Ovary (tissue), 9 donors: ENCODE measurements around the gene GOLGA6L9. TPM values are rescaled to one million over a fixed set of nuclear protein-coding genes. Genes with fewer than 3 reads are reported as not detected.
"Not testable (repeated sequence)": the region's sequence is repeated elsewhere in the genome, so short reads cannot be mapped to it uniquely, and the experiment has no call there.

Experiments
- DNase-seq, 5 donors: peaks; one replicate each; pipeline ENCODE4 v3.0.0-alpha.2; 2019 to 2020
- H3K27ac ChIP-seq, 2 donors: fragments of 200-600 bp; one replicate each; pipeline versions ENCODE4 v1.5.1 to v1.8.0; 2019 to 2022
- H3K27me3 ChIP-seq: fragments of 200-600 bp; one replicate; pipeline ENCODE4 v1.8.0; 2022
- H3K36me3 ChIP-seq: fragments of 200-600 bp; sonication (generic); one replicate; pipeline ENCODE4 v1.5.1; 2019
- H3K4me1 ChIP-seq: one replicate; pipeline ENCODE4 v1.8.1; 2013; ENCODE audit warnings: mild to moderate bottlenecking, moderate library complexity; ENCODE audit not compliant: insufficient read depth
- H3K4me3 ChIP-seq: fragments of 200-600 bp; sonication (generic); one replicate; pipeline ENCODE4 v1.5.1; 2017
- H3K9me3 ChIP-seq, 2 donors: fragments of 200-600 bp in 1 of 2; sonication (generic) in 1 of 2; one replicate each; pipeline versions ENCODE4 v1.5.1 to v1.8.1; 2013 to 2019; ENCODE audit warnings: mild to moderate bottlenecking in 1 of 2, moderate library complexity in 1 of 2
- WGBS, 3 donors: extraction: QIAGEN DNeasy Blood & Tissue Kit in 1 of 3; methylation state at CpG; one replicate each; pipeline versions ENCODE4 v1.1.5 to v1.1.7; 2013 to 2017; 5-methylcytosine and 5-hydroxymethylcytosine counted together
- intact Hi-C, 4 donors: fragments of 100-400 bp; cut with DNase I; formaldehyde crosslinking; loops; one replicate each; pipeline versions ENCODE4 v1.11.0 to v1.15.1; 2022 to 2023
- polyA plus RNA-seq, 2 donors: library from polyadenylated mRNA; stranded (reverse); fragments of 200-250 nt in 1 of 2; fragments of 350-450 nt in 1 of 2; fragmentation: Illumina TruSeq in 1 of 2; extraction: RNeasy Lipid Tissue Mini Kit (QIAGEN cat#74804) in 1 of 2; gene quantifications; one replicate each; pipeline ENCODE4 v1.2.3, GENCODE V29; 2013 to 2014
- total RNA-seq, 7 donors: library from RNA; depleted of rRNA in 2 of 7; stranded (reverse); fragments of >200 nt in 2 of 7; fragmentation: NEBNext Ultra II Directional in 3 of 7; extraction: Animal tissue kit (Norgen Biotek cat#: 25700) in 3 of 7; gene quantifications; one replicate each; pipeline versions ENCODE4 v1.1.0 to v1.2.4, GENCODE V29; 2016 to 2023
- donor health status: DM: no; HTN: no; CAD: no; lungs with moderate emphysema.
- donor health status: DM: no; HTN: no; CAD: no.
- donor health status: Bipolar disorder and iron deficiency.
- donor health status: DM: yes; HTN: yes; CAD: no.
- donor health status: DM: no; HTN: no; CAD: no.
- donor health status: DM: yes; HTN: yes; CAD: no.

The GOLGA6L9 gene
- total and polyA plus RNA-seq, 9 donors: 2.6 to 5.5 (median 3.2) TPM

GRCh38 chr15:82420966-82421365 is 8.7 kb upstream of the GOLGA6L9 start:
- H3K4me1 ChIP-seq, DNase-seq, H3K27me3 ChIP-seq, H3K4me3 ChIP-seq, intact Hi-C loops, H3K9me3 ChIP-seq, H3K36me3 ChIP-seq, H3K27ac ChIP-seq: not testable (repeated sequence)
- no CpG with 5 or more reads among the region's 1 CpG for WGBS, 3 donors

GRCh38 chr15:82427117-82427516 is 2.5 kb upstream of the GOLGA6L9 start:
- 0 to 57% (median 25%) methylated on average over 1 of the region's 1 CpG for WGBS, 3 donors
- H3K27me3 ChIP-seq, H3K9me3 ChIP-seq, H3K27ac ChIP-seq, intact Hi-C loops, H3K36me3 ChIP-seq, H3K4me3 ChIP-seq, H3K4me1 ChIP-seq, DNase-seq: not testable (repeated sequence)

- intact Hi-C loops, H3K27me3 ChIP-seq, H3K9me3 ChIP-seq, H3K36me3 ChIP-seq, H3K4me1 ChIP-seq: not testable (repeated sequence)
- 0% methylated on average over 5 to 29 of the region's 32 CpGs; no CpG with 5 or more reads in 1 of the 3 donors for WGBS, 3 donors
- peak overlapping the region; percentile 86 to 87 for H3K27ac ChIP-seq
- peak overlapping the region; percentile 43 for H3K4me3 ChIP-seq
- peak; percentile 43 to 78 (median 64) for DNase-seq
Measured at GRCh38 chr15:82445420-82445819, 15.8 kb downstream of the GOLGA6L9 start.

GRCh38 chr15:82457336-82457735 is 27.7 kb downstream of the GOLGA6L9 start:
- H3K27me3 ChIP-seq, H3K4me3 ChIP-seq, intact Hi-C loops, H3K4me1 ChIP-seq, H3K27ac ChIP-seq, H3K9me3 ChIP-seq, H3K36me3 ChIP-seq, DNase-seq: not testable (repeated sequence)
- WGBS, 3 donors: 94 to 95% (median 94%) methylated on average over 2 of the region's 4 CpGs

GRCh38 chr15:82465629-82466028 is 36.0 kb downstream of the GOLGA6L9 start:
- DNase-seq, intact Hi-C loops, H3K4me3 ChIP-seq, H3K27ac ChIP-seq, H3K36me3 ChIP-seq, H3K27me3 ChIP-seq, H3K9me3 ChIP-seq, H3K4me1 ChIP-seq: not testable (repeated sequence)
- no CpG with 5 or more reads among the region's 5 CpGs for WGBS, 3 donors

GRCh38 chr15:82468205-82468604 is 38.6 kb downstream of the GOLGA6L9 start:
- H3K36me3 ChIP-seq, intact Hi-C loops, H3K4me3 ChIP-seq, H3K4me1 ChIP-seq, H3K9me3 ChIP-seq, H3K27me3 ChIP-seq, H3K27ac ChIP-seq: not testable (repeated sequence)
- peak in 2 of 5 donors; percentile 13 to 31 for DNase-seq
- 6% methylated on average over 4 of the region's 11 CpGs; no CpG with 5 or more reads in 2 of the 3 donors for WGBS, 3 donors

- H3K9me3 ChIP-seq, H3K4me3 ChIP-seq, H3K27me3 ChIP-seq, H3K27ac ChIP-seq, DNase-seq, H3K4me1 ChIP-seq, intact Hi-C loops, H3K36me3 ChIP-seq: not testable (repeated sequence)
- WGBS, 3 donors: no CpG with 5 or more reads among the region's 12 CpGs
Measured at GRCh38 chr15:82469381-82469780, 39.8 kb downstream of the GOLGA6L9 start.

- H3K27ac ChIP-seq, H3K27me3 ChIP-seq, H3K4me1 ChIP-seq, H3K4me3 ChIP-seq, intact Hi-C loops, H3K36me3 ChIP-seq, H3K9me3 ChIP-seq: not testable (repeated sequence)
- 83 to 88% (median 88%) methylated on average over 27 to 31 of the region's 32 CpGs for WGBS, 3 donors
- DNase-seq: peak in 4 of 5 donors; percentile 11 to 32 (median 22)
Measured at GRCh38 chr15:82472269-82472982, 42.8 kb downstream of the GOLGA6L9 start.

- H3K9me3 ChIP-seq, intact Hi-C loops, H3K36me3 ChIP-seq, DNase-seq, H3K4me1 ChIP-seq, H3K27ac ChIP-seq, H3K4me3 ChIP-seq, H3K27me3 ChIP-seq: not testable (repeated sequence)
- 87 to 92% (median 89%) methylated on average over 9 to 18 of the region's 22 CpGs for WGBS, 3 donors
Measured at GRCh38 chr15:82474596-82475325, 45.1 kb downstream of the GOLGA6L9 start.

GRCh38 chr15:82475345-82475967 is 45.8 kb downstream of the GOLGA6L9 start:
- intact Hi-C loops, H3K4me1 ChIP-seq, H3K9me3 ChIP-seq, H3K27me3 ChIP-seq, H3K27ac ChIP-seq, DNase-seq, H3K36me3 ChIP-seq, H3K4me3 ChIP-seq: not testable (repeated sequence)
- 72 to 82% (median 82%) methylated on average over 3 to 8 of the region's 11 CpGs for WGBS, 3 donors

GRCh38 chr15:82476697-82477342 is 47.2 kb downstream of the GOLGA6L9 start:
- H3K36me3 ChIP-seq, H3K27ac ChIP-seq, H3K27me3 ChIP-seq, H3K4me3 ChIP-seq, intact Hi-C loops, H3K9me3 ChIP-seq, H3K4me1 ChIP-seq: not testable (repeated sequence)
- WGBS, 3 donors: 79 to 87% (median 82%) methylated on average over 13 to 14 of the region's 14 CpGs
- peak in 1 of 5 donors; percentile 15 for DNase-seq
